H9 (cell line): ENCODE measurements around the gene TAS2R30. TPM values are rescaled to one million over a fixed set of nuclear protein-coding genes. Genes with fewer than 3 reads are reported as not detected.

ENCODE experiments used
- DNase-seq: peaks from one replicate; pipeline ENCODE4 v3.0.0-alpha.2; 2017
- H2AFZ ChIP-seq: one replicate; pipeline ENCODE4 v1.6.1; 2013; ENCODE audit warnings: mild to moderate bottlenecking, low read length, control low read depth, moderate library complexity
- H2AK5ac ChIP-seq: 2 replicates; pipeline ENCODE4 v1.6.1; 2013; ENCODE audit warnings: low read length, control low read depth, mixed read lengths; ENCODE audit not compliant: insufficient read length
- H2BK120ac ChIP-seq: one replicate; pipeline ENCODE4 v1.6.1; 2013; ENCODE audit warnings: low read depth, mild to moderate bottlenecking, low read length, control low read depth, inconsistent platforms; ENCODE audit not compliant: poor library complexity, severe bottlenecking
- H2BK12ac ChIP-seq: 2 replicates; pipeline ENCODE4 v1.6.1; 2013; ENCODE audit warnings: low read length, control low read depth, mixed read lengths, low read depth; ENCODE audit not compliant: insufficient read length
- H2BK15ac ChIP-seq: 2 replicates; pipeline ENCODE4 v1.6.1; 2013; ENCODE audit warnings: low read depth, low read length, control low read depth
- H2BK20ac ChIP-seq: one replicate; pipeline ENCODE4 v1.6.1; 2013; ENCODE audit warnings: low read depth, mild to moderate bottlenecking, low read length, control low read depth, inconsistent platforms; ENCODE audit not compliant: poor library complexity, severe bottlenecking
- H2BK5ac ChIP-seq: 2 replicates; pipeline ENCODE4 v1.6.1; 2013; ENCODE audit warnings: low read length, control low read depth, mixed read lengths; ENCODE audit not compliant: insufficient read length
- H3K14ac ChIP-seq: 2 replicates; pipeline ENCODE4 v1.6.1; 2013; ENCODE audit warnings: low read length, control low read depth; ENCODE audit not compliant: insufficient read depth
- H3K18ac ChIP-seq: 2 replicates; pipeline ENCODE4 v1.6.1; 2013; ENCODE audit warnings: low read depth, mild to moderate bottlenecking, mixed read lengths, low read length, control low read depth; ENCODE audit not compliant: insufficient read length
- H3K23ac ChIP-seq: 2 replicates; pipeline ENCODE4 v1.6.1; 2013; ENCODE audit warnings: low read length, control low read depth, mixed read lengths, low read depth; ENCODE audit not compliant: insufficient read length
- H3K23me2 ChIP-seq: 2 replicates; pipeline ENCODE4 v1.6.1; 2013; ENCODE audit warnings: low read depth, mild to moderate bottlenecking, mixed read lengths, low read length, control low read depth; ENCODE audit not compliant: insufficient read length, poor library complexity, severe bottlenecking
- H3K27ac ChIP-seq: 2 replicates; pipeline ENCODE4 v1.5.1; 2013; ENCODE audit warnings: low read length, control low read depth, mixed read lengths, low read depth; ENCODE audit not compliant: insufficient read length
- H3K27me3 ChIP-seq: 2 replicates; pipeline ENCODE4 v1.6.1; 2013; ENCODE audit warnings: low read length, control low read depth, inconsistent platforms; ENCODE audit not compliant: insufficient read depth
- H3K4ac ChIP-seq: 2 replicates; pipeline ENCODE4 v1.6.1; 2013; ENCODE audit warnings: low read depth, mild to moderate bottlenecking, control low read depth, inconsistent platforms, low read length, moderate library complexity
- H3K4me1 ChIP-seq: 2 replicates; pipeline ENCODE4 v1.6.1; 2013; ENCODE audit warnings: low read length, control low read depth, inconsistent platforms; ENCODE audit not compliant: insufficient read depth
- H3K4me2 ChIP-seq: 2 replicates; pipeline ENCODE4 v1.6.1; 2013; ENCODE audit warnings: low read length, control low read depth, mixed read lengths; ENCODE audit not compliant: insufficient read length, insufficient read depth
- H3K56ac ChIP-seq: 2 replicates; pipeline ENCODE4 v1.6.1; 2013; ENCODE audit warnings: low read depth, mild to moderate bottlenecking, mixed read lengths, low read length, control low read depth; ENCODE audit not compliant: insufficient read length
- H3K79me1 ChIP-seq: 2 replicates; pipeline ENCODE4 v1.6.1; 2013; ENCODE audit warnings: low read depth, mild to moderate bottlenecking, moderate library complexity, low read length, control low read depth, inconsistent platforms; ENCODE audit not compliant: insufficient read depth, poor library complexity, severe bottlenecking
- H3K79me2 ChIP-seq: 2 replicates; pipeline ENCODE4 v1.6.1; 2013; ENCODE audit warnings: low read length, control low read depth, inconsistent platforms; ENCODE audit not compliant: insufficient read depth
- H3K9ac ChIP-seq: 2 replicates; pipeline ENCODE4 v1.6.1; 2013; ENCODE audit warnings: low read length, control low read depth, mixed read lengths; ENCODE audit not compliant: insufficient read length; ENCODE audit errors: extremely low read depth
- H3K9me3 ChIP-seq: one replicate; pipeline ENCODE4 v1.6.1; 2013; ENCODE audit warnings: low read depth, low read length, inconsistent platforms; ENCODE audit not compliant: control insufficient read depth
- H3T11ph ChIP-seq: one replicate; pipeline ENCODE4 v1.6.1; 2013; ENCODE audit warnings: mild to moderate bottlenecking, low read length, control low read depth, inconsistent platforms
- H4K20me1 ChIP-seq: one replicate; pipeline ENCODE4 v1.6.1; 2013; ENCODE audit not compliant: control insufficient read depth, insufficient read length, insufficient read depth
- H4K5ac ChIP-seq: 2 replicates; pipeline ENCODE4 v1.6.1; 2013; ENCODE audit warnings: low read depth, mild to moderate bottlenecking, mixed read lengths, low read length, control low read depth; ENCODE audit not compliant: insufficient read length
- H4K8ac ChIP-seq: replicated peaks from 2 replicates; pipeline ENCODE4 v1.6.1; 2013; ENCODE audit warnings: low read length, control low read depth, mixed read lengths, low read depth; ENCODE audit not compliant: insufficient read length
- H4K91ac ChIP-seq: 2 replicates; pipeline ENCODE4 v1.6.1; 2013; ENCODE audit warnings: low read depth, mild to moderate bottlenecking, moderate library complexity, mixed read lengths, low read length, control low read depth; ENCODE audit not compliant: insufficient read length
- H3K27ac Mint-ChIP-seq, 3 experiments: 2 replicates in 2 of 3; 3 replicates in 1 of 3; pipeline ENCODE4 v1.8.0; 2020 to 2021; ENCODE audit warnings: mixed read lengths in 3 of 3, mild to moderate bottlenecking in 1 of 3, moderate library complexity in 1 of 3
- H3K27me3 Mint-ChIP-seq: 2 replicates; pipeline ENCODE4 v1.8.0; 2021; ENCODE audit warnings: low read depth, mild to moderate bottlenecking, moderate library complexity, mixed read lengths
- H3K36me3 Mint-ChIP-seq, 3 experiments: 2 replicates in 2 of 3; 3 replicates in 1 of 3; pipeline ENCODE4 v1.8.0; 2020 to 2021; ENCODE audit warnings: low read depth in 3 of 3, mixed read lengths in 3 of 3; ENCODE audit not compliant: insufficient read depth in 1 of 3
- H3K4me1 Mint-ChIP-seq, 2 experiments: 2 replicates each; pipeline ENCODE4 v1.8.0; 2020; ENCODE audit warnings: mixed read lengths in 2 of 2
- H3K4me3 Mint-ChIP-seq, 2 experiments: 2 replicates in 1 of 2; 3 replicates in 1 of 2; pipeline ENCODE4 v1.8.0; 2020 to 2021; ENCODE audit warnings: mild to moderate bottlenecking in 2 of 2, mixed read lengths in 2 of 2, moderate library complexity in 1 of 2
- H3K9me3 Mint-ChIP-seq, 2 experiments: 2 replicates in 1 of 2; 3 replicates in 1 of 2; pipeline ENCODE4 v1.8.0; 2020; ENCODE audit warnings: mild to moderate bottlenecking in 2 of 2, mixed read lengths in 2 of 2, moderate library complexity in 1 of 2
- CTCF ChIP-seq: fragments of 200-600 bp; sonication (generic); conservative IDR thresholded peaks from 3 replicates; pipeline ENCODE4 v1.8.0; 2021; ENCODE audit warnings: antibody characterized with exemption, mild to moderate bottlenecking
- total RNA-seq: library from RNA; stranded (reverse); gene quantifications from 2 replicates; pipeline ENCODE4 v1.2.1, GENCODE V29; 2021

The TAS2R30 gene
- total RNA-seq, 1 experiment from 2014 or later = 2.0 TPM

GRCh38 chr12:11183011-11183410 is 48.6 kb upstream of the TAS2R30 start:
- Histone ChIP-seq H2BK15ac (no peak overlapping the region), H4K5ac (no peak overlapping the region), H4K91ac (no peak overlapping the region), H3K27me3 (no peaks in the 10 kb centered on the region), H3K9me3 (no peaks in the 10 kb centered on the region), H3K23ac (no peak overlapping the region), H2BK12ac (no peak overlapping the region), H3K79me1 (no peaks in the 10 kb centered on the region), H3K79me2 (no peaks in the 10 kb centered on the region), H2BK120ac (no peak overlapping the region), H2AK5ac (no peak overlapping the region), H3K4me1 (no peaks in the 10 kb centered on the region; the same call in 1 of the 2 replicates), H4K8ac (no peak overlapping the region), H3K14ac (no peak overlapping the region; the same call in 1 of the 2 replicates), H3K4ac (no peak overlapping the region), H3T11ph (no peak overlapping the region), H3K9ac (no peak overlapping the region), H2AFZ (no peak overlapping the region), H2BK5ac (no peak overlapping the region), H3K18ac (no peak overlapping the region), H3K27ac (no peak overlapping the region), H3K4me2 (no peak overlapping the region), H2BK20ac (no peak overlapping the region), H4K20me1 (no peaks in the 10 kb centered on the region), H3K23me2 (no peaks in the 10 kb centered on the region), H3K56ac (no peak overlapping the region)
- Mint-ChIP-seq H3K36me3 (no peaks in the 10 kb centered on the region), H3K4me3 (no peak overlapping the region), H3K27ac (no peak overlapping the region), H3K4me1 (no peaks in the 10 kb centered on the region), H3K27me3 (no peaks in the 10 kb centered on the region), H3K9me3 (no peaks in the 10 kb centered on the region)
- DNase-seq = no peak
- no peak for TF ChIP-seq CTCF
